HepG2 (cell line): ENCODE measurements around the gene DUS1L. TPM values are rescaled to one million over a fixed set of nuclear protein-coding genes. Genes with fewer than 3 reads are reported as not detected.

ENCODE experiments used
- BCL6 ChIP-seq: IDR thresholded peaks from 2 replicates; pipeline ENCODE4 v1.6.1; 2016; ENCODE audit warnings: missing genetic modification reagents, missing compliant biosample characterization
- CENPT ChIP-seq: sonication (generic); formaldehyde crosslinking; IDR thresholded peaks from 2 replicates; pipeline ENCODE4 v1.8.0; 2022; ENCODE audit warnings: low read depth, mild to moderate bottlenecking, moderate library complexity, missing genetic modification reagents
- EP300 ChIP-seq, 3 experiments: sonication (generic) in 1 of 3; formaldehyde crosslinking in 1 of 3; IDR thresholded peaks; 2 replicates each; pipeline versions ENCODE4 v1.5.1 to v1.6.1; 2011 to 2020; ENCODE audit warnings: low read depth in 2 of 3, low read length in 2 of 3, borderline replicate concordance in 1 of 3, improper control_type of control experiment in 1 of 3, mild to moderate bottlenecking in 1 of 3, missing genetic modification reagents in 1 of 3, moderate library complexity in 1 of 3
- FOXK1 ChIP-seq: sonication (generic); formaldehyde crosslinking; IDR thresholded peaks from 2 replicates; pipeline ENCODE4 v1.4.0; 2020; ENCODE audit warnings: low read depth, missing genetic modification reagents, borderline replicate concordance
- HOXA3 ChIP-seq: sonication (generic); formaldehyde crosslinking; IDR thresholded peaks from 2 replicates; pipeline ENCODE4 v1.5.0; 2020; ENCODE audit warnings: missing genetic modification reagents
- IKZF1 ChIP-seq: fragments of 450-650 bp; IDR thresholded peaks from 2 replicates; pipeline ENCODE4 v1.7.1; 2016
- IRF9 ChIP-seq: sonication (generic); formaldehyde crosslinking; IDR thresholded peaks from 2 replicates; pipeline ENCODE4 v1.8.0; 2022; ENCODE audit warnings: missing genetic modification reagents, mild to moderate bottlenecking, borderline replicate concordance
- NFRKB ChIP-seq: fragments of 450-650 bp; IDR thresholded peaks from 2 replicates; pipeline ENCODE4 v1.6.1; 2017
- PAF1 ChIP-seq: IDR thresholded peaks from 2 replicates; pipeline ENCODE4 v1.6.1; 2016; ENCODE audit warnings: missing genetic modification reagents, missing compliant biosample characterization
- PATZ1 ChIP-seq: sonication (generic); formaldehyde crosslinking; IDR thresholded peaks from 2 replicates; pipeline ENCODE4 v1.4.0; 2020; ENCODE audit warnings: missing genetic modification reagents
- PAWR ChIP-seq: sonication (generic); formaldehyde crosslinking; IDR thresholded peaks from 2 replicates; pipeline ENCODE4 v1.4.0; 2020; ENCODE audit warnings: missing genetic modification reagents, mild to moderate bottlenecking, borderline replicate concordance
- SPEN ChIP-seq: sonication (generic); formaldehyde crosslinking; IDR thresholded peaks from 2 replicates; pipeline ENCODE4 v1.5.1; 2020; ENCODE audit warnings: low read depth, mild to moderate bottlenecking, missing genetic modification reagents
- ZHX1 ChIP-seq: sonication (generic); formaldehyde crosslinking; IDR thresholded peaks from 2 replicates; pipeline ENCODE4 v1.8.1; 2022; ENCODE audit warnings: low read depth, mild to moderate bottlenecking, missing genetic modification reagents
- ZNF354B ChIP-seq: sonication (generic); formaldehyde crosslinking; IDR thresholded peaks from 2 replicates; pipeline ENCODE4 v1.8.0; 2022; ENCODE audit warnings: mild to moderate bottlenecking, missing genetic modification reagents
- ZNF547 ChIP-seq: sonication (generic); formaldehyde crosslinking; IDR thresholded peaks from 2 replicates; pipeline ENCODE4 v1.5.1; 2020; ENCODE audit warnings: mild to moderate bottlenecking, missing genetic modification reagents
- ZNF788 ChIP-seq: sonication (generic); formaldehyde crosslinking; IDR thresholded peaks from 2 replicates; pipeline ENCODE4 v1.5.0; 2020; ENCODE audit warnings: mild to moderate bottlenecking, missing genetic modification reagents, borderline replicate concordance
- polyA plus RNA-seq, 8 experiments: library from polyadenylated mRNA; depleted of rRNA in 3 of 8; stranded (reverse) in 7 of 8; unstranded in 1 of 8; fragments of >200 nt; fragmentation: Illumina TruSeq in 4 of 8; extraction: Trizol in 4 of 8; gene quantifications; 2 replicates each; pipeline versions ENCODE4 v1.2.1 to v1.2.3, GENCODE V29; 2011 to 2016; ENCODE audit warnings: low read depth in 4 of 8, missing spikeins in 1 of 8, mixed read lengths in 1 of 8; ENCODE audit not compliant: insufficient read depth in 1 of 8
- total RNA-seq, 5 experiments: library from RNA; depleted of rRNA; stranded (reverse); fragments of >200 nt; fragmentation: Illumina TruSeq; extraction: Trizol; gene quantifications; 2 replicates each; pipeline ENCODE4 v1.2.3, GENCODE V29; 2016; ENCODE audit warnings: low read depth in 1 of 5
- TF ChIP-seq, protein P1 (sequence below): sonication (generic); formaldehyde crosslinking; IDR thresholded peaks from 2 replicates; pipeline ENCODE4 v1.9.0; 2021; ENCODE audit warnings: missing genetic modification reagents, mild to moderate bottlenecking, borderline replicate concordance
- TF ChIP-seq, protein P2 (sequence below): sonication (generic); formaldehyde crosslinking; IDR thresholded peaks from 2 replicates; pipeline ENCODE4 v1.5.0; 2020; ENCODE audit warnings: mild to moderate bottlenecking, missing genetic modification reagents

The DUS1L gene
- total and polyA plus RNA-seq, 2 of the 13 experiments (the other 11 are each of a cell fraction or from before 2014, with no cell fraction given), result 81.0 to 109 TPM

GRCh38 chr17:82083533-82084359, 18.1 kb upstream of the DUS1L start (continued):
- 0 out of 2 replicates have a peak, but pooled peaks have one; percentile 42 for TF ChIP-seq ZHX1 (CRISPR knock-in tag)
- TF ChIP-seq, protein P1, sequence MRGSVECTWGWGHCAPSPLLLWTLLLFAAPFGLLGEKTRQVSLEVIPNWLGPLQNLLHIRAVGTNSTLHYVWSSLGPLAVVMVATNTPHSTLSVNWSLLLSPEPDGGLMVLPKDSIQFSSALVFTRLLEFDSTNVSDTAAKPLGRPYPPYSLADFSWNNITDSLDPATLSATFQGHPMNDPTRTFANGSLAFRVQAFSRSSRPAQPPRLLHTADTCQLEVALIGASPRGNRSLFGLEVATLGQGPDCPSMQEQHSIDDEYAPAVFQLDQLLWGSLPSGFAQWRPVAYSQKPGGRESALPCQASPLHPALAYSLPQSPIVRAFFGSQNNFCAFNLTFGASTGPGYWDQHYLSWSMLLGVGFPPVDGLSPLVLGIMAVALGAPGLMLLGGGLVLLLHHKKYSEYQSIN (CRISPR knock-in tag), result no peak
- TF ChIP-seq NFRKB, result no peak
- 0 out of 2 replicates have a peak, but pooled peaks have one; percentile 29 for TF ChIP-seq ZNF547 (CRISPR knock-in tag)
- TF ChIP-seq PAWR (CRISPR knock-in tag), result no peak
- TF ChIP-seq PATZ1 (CRISPR knock-in tag), result peak; percentile 60; the same call in 1 of the 2 replicates
- TF ChIP-seq, protein P2, sequence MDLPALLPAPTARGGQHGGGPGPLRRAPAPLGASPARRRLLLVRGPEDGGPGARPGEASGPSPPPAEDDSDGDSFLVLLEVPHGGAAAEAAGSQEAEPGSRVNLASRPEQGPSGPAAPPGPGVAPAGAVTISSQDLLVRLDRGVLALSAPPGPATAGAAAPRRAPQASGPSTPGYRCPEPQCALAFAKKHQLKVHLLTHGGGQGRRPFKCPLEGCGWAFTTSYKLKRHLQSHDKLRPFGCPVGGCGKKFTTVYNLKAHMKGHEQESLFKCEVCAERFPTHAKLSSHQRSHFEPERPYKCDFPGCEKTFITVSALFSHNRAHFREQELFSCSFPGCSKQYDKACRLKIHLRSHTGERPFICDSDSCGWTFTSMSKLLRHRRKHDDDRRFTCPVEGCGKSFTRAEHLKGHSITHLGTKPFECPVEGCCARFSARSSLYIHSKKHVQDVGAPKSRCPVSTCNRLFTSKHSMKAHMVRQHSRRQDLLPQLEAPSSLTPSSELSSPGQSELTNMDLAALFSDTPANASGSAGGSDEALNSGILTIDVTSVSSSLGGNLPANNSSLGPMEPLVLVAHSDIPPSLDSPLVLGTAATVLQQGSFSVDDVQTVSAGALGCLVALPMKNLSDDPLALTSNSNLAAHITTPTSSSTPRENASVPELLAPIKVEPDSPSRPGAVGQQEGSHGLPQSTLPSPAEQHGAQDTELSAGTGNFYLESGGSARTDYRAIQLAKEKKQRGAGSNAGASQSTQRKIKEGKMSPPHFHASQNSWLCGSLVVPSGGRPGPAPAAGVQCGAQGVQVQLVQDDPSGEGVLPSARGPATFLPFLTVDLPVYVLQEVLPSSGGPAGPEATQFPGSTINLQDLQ (CRISPR knock-in tag), result no peak
- 0 out of 2 replicates have a peak, but pooled peaks have one; percentile 8 for TF ChIP-seq ZNF788 (CRISPR knock-in tag)
- TF ChIP-seq PAF1 (CRISPR knock-in tag), result peak; percentile 33; the same call in 1 of the 2 replicates
- TF ChIP-seq HOXA3 (CRISPR knock-in tag), result 0 out of 2 replicates have a peak, but pooled peaks have one; percentile 53
- TF ChIP-seq CENPT (CRISPR knock-in tag), result no peak
- no peak for TF ChIP-seq ZNF354B (CRISPR knock-in tag)
- no peak for TF ChIP-seq IKZF1
- TF ChIP-seq BCL6 (CRISPR knock-in tag), result no peak
- no peak for TF ChIP-seq IRF9
- no peak for TF ChIP-seq SPEN (CRISPR knock-in tag)
- no peak for TF ChIP-seq FOXK1
- TF ChIP-seq EP300 (IDR thresholded peaks at IDR 0.05; ENCODE audit: low read depth in 2 of 2, low read length in 2 of 2), result no peak
- TF ChIP-seq EP300 (CRISPR knock-in tag; IDR thresholded peaks at IDR 0.05; ENCODE audit: borderline replicate concordance), result no peak
